ENCODE results near the gene IGF1R. TPM values are rescaled to one million over a fixed set of nuclear protein-coding genes. Genes with fewer than 3 reads are reported as not detected.
A peak's percentile ranks its signal among the peaks of the same experiment; 100 is the strongest.

The IGF1R gene
- total RNA-seq, 1 donor from 2014 or later = 97.7 TPM

DNA sequence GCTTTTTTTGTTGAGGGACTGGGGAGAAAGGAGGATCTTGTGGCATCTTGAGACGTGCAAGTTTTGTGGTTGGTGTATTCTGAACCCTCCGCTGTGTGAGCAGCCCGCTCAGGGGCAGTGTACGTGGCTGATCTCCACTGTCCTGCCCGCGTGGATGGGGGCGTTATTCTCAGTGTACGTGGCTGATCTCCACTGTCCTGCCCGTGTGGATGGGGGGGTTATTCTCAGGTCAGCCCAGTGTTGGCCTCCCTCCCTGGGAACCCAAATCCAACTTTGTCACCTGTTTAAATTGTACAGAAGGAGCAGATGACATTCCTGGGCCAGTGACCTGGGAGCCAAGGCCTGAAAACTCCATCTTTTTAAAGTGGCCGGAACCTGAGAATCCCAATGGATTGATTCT lies 275.2 kb downstream of the IGF1R start:
- TF ChIP-seq, protein P1, sequence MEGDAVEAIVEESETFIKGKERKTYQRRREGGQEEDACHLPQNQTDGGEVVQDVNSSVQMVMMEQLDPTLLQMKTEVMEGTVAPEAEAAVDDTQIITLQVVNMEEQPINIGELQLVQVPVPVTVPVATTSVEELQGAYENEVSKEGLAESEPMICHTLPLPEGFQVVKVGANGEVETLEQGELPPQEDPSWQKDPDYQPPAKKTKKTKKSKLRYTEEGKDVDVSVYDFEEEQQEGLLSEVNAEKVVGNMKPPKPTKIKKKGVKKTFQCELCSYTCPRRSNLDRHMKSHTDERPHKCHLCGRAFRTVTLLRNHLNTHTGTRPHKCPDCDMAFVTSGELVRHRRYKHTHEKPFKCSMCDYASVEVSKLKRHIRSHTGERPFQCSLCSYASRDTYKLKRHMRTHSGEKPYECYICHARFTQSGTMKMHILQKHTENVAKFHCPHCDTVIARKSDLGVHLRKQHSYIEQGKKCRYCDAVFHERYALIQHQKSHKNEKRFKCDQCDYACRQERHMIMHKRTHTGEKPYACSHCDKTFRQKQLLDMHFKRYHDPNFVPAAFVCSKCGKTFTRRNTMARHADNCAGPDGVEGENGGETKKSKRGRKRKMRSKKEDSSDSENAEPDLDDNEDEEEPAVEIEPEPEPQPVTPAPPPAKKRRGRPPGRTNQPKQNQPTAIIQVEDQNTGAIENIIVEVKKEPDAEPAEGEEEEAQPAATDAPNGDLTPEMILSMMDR (IDR thresholded peaks at IDR 0.05) = no peak
- TF ChIP-seq POLR2AphosphoS5 (IDR thresholded peaks at IDR 0.05; ENCODE audit: insufficient read depth in 1 of 2, low read depth in 1 of 2) (no peak), POLR2A (IDR thresholded peaks at IDR 0.05) (no peak)

DNA sequence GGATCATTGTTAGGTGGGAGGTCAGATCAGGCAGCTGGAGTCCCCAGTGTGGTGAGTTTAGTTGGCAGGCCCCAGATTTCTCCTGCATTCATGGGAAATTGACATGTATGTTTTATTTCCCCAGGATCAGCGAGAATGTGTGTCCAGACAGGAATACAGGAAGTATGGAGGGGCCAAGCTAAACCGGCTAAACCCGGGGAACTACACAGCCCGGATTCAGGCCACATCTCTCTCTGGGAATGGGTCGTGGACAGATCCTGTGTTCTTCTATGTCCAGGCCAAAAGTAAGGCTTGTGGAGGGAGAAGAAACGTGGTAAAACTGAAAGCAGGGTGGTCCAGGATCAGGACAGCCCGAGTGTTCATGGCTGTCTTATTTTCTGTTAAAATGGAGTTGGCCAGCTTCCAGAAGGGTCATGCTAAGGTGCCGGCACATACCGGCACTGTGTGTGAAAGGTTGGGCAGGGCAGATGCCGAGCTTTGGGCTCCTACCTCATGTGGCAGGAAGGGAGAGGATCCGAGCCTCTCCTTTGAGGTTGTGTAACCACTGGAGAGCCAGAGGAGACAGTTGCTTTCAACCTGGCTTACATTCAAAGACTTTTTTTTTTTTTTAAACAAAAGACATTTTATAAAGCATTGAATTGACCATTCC lies 276.2 kb downstream of the IGF1R start:
- Histone ChIP-seq H3K9me3 (no peaks in the 10 kb centered on the region), H3K36me3 (peaks cover 0 to 33% of the 10 kb centered on the region in 2 donors), H3K4me1 (peaks cover 42% of the 10 kb centered on the region), H3K27me3 (no peaks in the 10 kb centered on the region), H3K27ac (peak overlapping the region; percentile 57), H3K4me3 (no peak overlapping the region)
- TF ChIP-seq, protein P1 (IDR thresholded peaks at IDR 0.05) = no peak
- TF ChIP-seq POLR2A (IDR thresholded peaks at IDR 0.05) (no peak), POLR2AphosphoS5 (IDR thresholded peaks at IDR 0.05; ENCODE audit: insufficient read depth in 1 of 2, low read depth in 1 of 2) (no peak)
- intact Hi-C loops (cut with DNase I) = no loop called here
- no peak for DNase-seq (ENCODE audit: extremely low spot score in 2 of 2)

More for the DNA sequence above, 275.2 kb downstream of the IGF1R start:
- Histone ChIP-seq H3K4me1 (peaks cover 42% of the 10 kb centered on the region), H3K36me3 (peaks cover 0 to 36% of the 10 kb centered on the region in 2 donors), H3K27me3 (no peaks in the 10 kb centered on the region), H3K9me3 (no peaks in the 10 kb centered on the region), H3K27ac (no peak overlapping the region), H3K4me3 (no peak overlapping the region)
- intact Hi-C loops (cut with DNase I) = no loop called here
- no peak for DNase-seq (ENCODE audit: extremely low spot score in 2 of 2)

DNA sequence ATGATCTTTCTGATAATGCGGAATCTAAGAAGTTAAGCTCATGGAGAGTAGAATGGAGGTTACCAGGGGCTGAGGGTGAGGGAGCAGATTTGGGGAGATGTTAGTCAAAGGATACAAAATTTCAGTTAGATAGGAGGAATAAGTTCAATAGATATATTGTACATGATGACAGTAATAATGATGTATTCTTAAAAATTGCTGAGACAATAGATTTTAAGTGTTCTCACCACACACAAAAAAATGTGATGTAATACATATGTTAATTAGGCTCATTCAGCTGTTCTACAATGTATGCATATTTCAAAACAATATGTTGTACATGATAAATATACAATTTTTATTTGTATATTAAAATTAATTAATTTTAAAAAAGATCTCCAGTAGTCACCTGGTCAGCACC lies 277.9 kb downstream of the IGF1R start:
- H3K36me3 ChIP-seq = peaks cover 0 to 40% of the 10 kb centered on the region in 2 donors
- H3K27ac ChIP-seq = no peak overlapping the region
- H3K4me3 ChIP-seq = no peak overlapping the region
- no peaks in the 10 kb centered on the region for H3K9me3 ChIP-seq
- H3K27me3 ChIP-seq = no peaks in the 10 kb centered on the region
- DNase-seq (ENCODE audit: extremely low spot score in 2 of 2) = no peak
- TF ChIP-seq, protein P1 (IDR thresholded peaks at IDR 0.05) = no peak
- TF ChIP-seq POLR2AphosphoS5 (IDR thresholded peaks at IDR 0.05; ENCODE audit: insufficient read depth in 1 of 2, low read depth in 1 of 2) (no peak), POLR2A (IDR thresholded peaks at IDR 0.05) (no peak)
- intact Hi-C loops (cut with DNase I) = no loop called here
- peaks cover 37% of the 10 kb centered on the region for H3K4me1 ChIP-seq

DNA sequence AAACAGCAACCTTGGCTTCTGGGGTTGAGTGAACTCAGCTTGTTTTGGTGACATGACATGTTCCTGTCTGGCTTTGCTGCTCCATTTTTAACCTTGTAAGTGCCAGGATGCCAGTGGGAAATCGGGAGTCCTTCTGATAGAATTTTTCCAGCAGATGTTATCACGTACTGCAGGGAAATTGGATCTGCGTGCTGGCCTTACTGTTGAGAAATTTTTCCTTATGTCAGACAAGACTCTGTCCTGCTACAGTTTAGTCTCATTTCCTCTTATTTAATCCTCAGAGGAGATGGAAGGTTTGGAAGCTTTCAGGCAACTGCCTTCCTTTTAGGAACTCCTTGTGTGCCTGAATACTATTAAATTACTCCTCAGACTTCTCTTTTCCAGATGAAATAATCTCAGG lies 278.7 kb downstream of the IGF1R start:
- Histone ChIP-seq H3K4me3 (no peak overlapping the region), H3K9me3 (no peaks in the 10 kb centered on the region), H3K4me1 (peaks cover 37% of the 10 kb centered on the region), H3K27me3 (no peaks in the 10 kb centered on the region), H3K27ac (peak overlapping the region; percentile 49), H3K36me3 (peaks cover 0 to 37% of the 10 kb centered on the region in 2 donors)
- TF ChIP-seq, protein P1 (IDR thresholded peaks at IDR 0.05) = no peak
- TF ChIP-seq POLR2A (IDR thresholded peaks at IDR 0.05) = no peak
- intact Hi-C loops (cut with DNase I) = no loop called here
- DNase-seq (ENCODE audit: extremely low spot score in 2 of 2) = no peak

DNA sequence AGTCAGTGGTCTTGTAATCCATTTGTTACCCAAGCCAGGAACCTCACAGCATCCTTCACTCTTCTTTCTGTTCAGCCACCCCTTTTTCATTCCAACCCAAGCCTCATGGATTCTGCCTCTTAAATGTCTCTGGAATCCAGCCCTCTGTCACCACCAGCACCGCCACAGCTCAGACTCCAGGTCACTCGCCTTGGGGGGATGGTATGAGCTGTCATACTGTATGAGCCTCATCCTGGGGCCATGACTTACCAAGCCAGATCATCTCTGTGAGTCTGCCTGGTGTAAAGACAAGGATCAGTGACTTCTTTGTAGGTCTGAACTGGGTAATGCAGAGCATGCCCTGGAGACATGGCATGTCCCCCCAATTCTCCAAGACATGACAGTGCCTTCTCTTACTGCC lies 279.7 kb downstream of the IGF1R start:
- Histone ChIP-seq H3K27ac (no peak overlapping the region), H3K36me3 (peaks cover 0 to 32% of the 10 kb centered on the region in 2 donors), H3K4me1 (peaks cover 37% of the 10 kb centered on the region), H3K4me3 (no peak overlapping the region), H3K27me3 (no peaks in the 10 kb centered on the region), H3K9me3 (no peaks in the 10 kb centered on the region)
- intact Hi-C loops (cut with DNase I) = no loop called here
- no peak for DNase-seq (ENCODE audit: extremely low spot score in 2 of 2)
- TF ChIP-seq, protein P1 (IDR thresholded peaks at IDR 0.05) = no peak
- TF ChIP-seq POLR2AphosphoS5 (IDR thresholded peaks at IDR 0.05; ENCODE audit: insufficient read depth in 1 of 2, low read depth in 1 of 2) = no peak
- no peak for TF ChIP-seq POLR2A (IDR thresholded peaks at IDR 0.05)
